Activated naive CD8-positive, alpha-beta T cell treated with anti-CD3 and anti-CD28 coated beads, Interleukin-2, amount 10 ng/mL, durations not matched to agents 7 days and 5 days (primary cell): Measurements from ENCODE around the gene BRD3. TPM values are rescaled to one million over a fixed set of nuclear protein-coding genes. Genes with fewer than 3 reads are reported as not detected.

Experiments
- ATAC-seq: fragments of 150-1000 bp; cut with Tn5 transposase; one replicate; pipeline ENCODE4 v1.10.0; 2021; ENCODE audit warnings: low read depth, moderate library complexity
- POLR2A ChIA-PET: fragments of 350-600 bp; sonication (Branson Sonifier 250); formaldehyde crosslinking; loops from one replicate; lab custom pipeline; 2021; ENCODE audit warnings: antibody characterized with exemption; lab: Charles Lee
- DNase-seq: peaks from one replicate; pipeline ENCODE4 v3.0.0; 2021
- H3K27ac Mint-ChIP-seq: one replicate; pipeline ENCODE4 v1.8.0; 2022; ENCODE audit warnings: mild to moderate bottlenecking, mixed read lengths
- H3K27me3 Mint-ChIP-seq: one replicate; pipeline ENCODE4 v1.8.0; 2022; ENCODE audit warnings: mild to moderate bottlenecking, moderate library complexity, mixed read lengths
- H3K36me3 Mint-ChIP-seq: one replicate; pipeline ENCODE4 v1.8.0; 2021; ENCODE audit warnings: mild to moderate bottlenecking, mixed read lengths
- H3K4me1 Mint-ChIP-seq: one replicate; pipeline ENCODE4 v1.8.0; 2021; ENCODE audit warnings: mixed read lengths
- H3K4me3 Mint-ChIP-seq: one replicate; pipeline ENCODE4 v1.8.0; 2022; ENCODE audit warnings: mild to moderate bottlenecking, moderate library complexity, mixed read lengths
- H3K9me3 Mint-ChIP-seq: one replicate; pipeline ENCODE4 v1.8.0; 2021; ENCODE audit warnings: mixed read lengths
- total RNA-seq, 2 experiments: library from RNA; stranded (reverse); gene quantifications; one replicate each; pipeline ENCODE4 v1.2.3, GENCODE V29; 2021

BRD3 gene
- total RNA-seq, 2 experiments from 2014 or later = 50.7 to 54.1 TPM

GRCh38 chr9:134046894-134047681, 20.7 kb downstream of the BRD3 start:
- POLR2A ChIA-PET = no interaction called here
- no peak for ATAC-seq
- no peaks in the 10 kb centered on the region for H3K9me3 Mint-ChIP-seq

GRCh38 chr9:134045841-134046544, 21.8 kb downstream of the BRD3 start:
- DNase-seq (no peak), ATAC-seq (no peak)
- no peak overlapping the region for H3K27ac Mint-ChIP-seq
- no peaks in the 10 kb centered on the region for H3K4me1 Mint-ChIP-seq
- H3K27me3 Mint-ChIP-seq = no peaks in the 10 kb centered on the region
- H3K9me3 Mint-ChIP-seq = no peaks in the 10 kb centered on the region
- POLR2A ChIA-PET = interaction anchor here (0.5 kb wide), 1 partner anchor 13 kb away, joined by 3 read pairs; no protein-coding TSS in a partner anchor
- H3K4me3 Mint-ChIP-seq = no peak overlapping the region
- no peaks in the 10 kb centered on the region for H3K36me3 Mint-ChIP-seq

More at GRCh38 chr9:134046894-134047681, 20.7 kb downstream of the BRD3 start:
- Mint-ChIP-seq H3K4me3 (no peak overlapping the region), H3K36me3 (no peaks in the 10 kb centered on the region), H3K4me1 (no peaks in the 10 kb centered on the region), H3K27ac (no peak overlapping the region), H3K27me3 (no peaks in the 10 kb centered on the region)
- no peak for DNase-seq

GRCh38 chr9:134044944-134045343, 22.9 kb downstream of the BRD3 start:
- H3K27me3 Mint-ChIP-seq = no peaks in the 10 kb centered on the region
- H3K36me3 Mint-ChIP-seq = peaks cover 4% of the 10 kb centered on the region
- no peaks in the 10 kb centered on the region for H3K9me3 Mint-ChIP-seq
- POLR2A ChIA-PET = no interaction called here
- no peak overlapping the region for H3K27ac Mint-ChIP-seq
- H3K4me1 Mint-ChIP-seq = no peaks in the 10 kb centered on the region
- ATAC-seq (no peak), DNase-seq (no peak)
- no peak overlapping the region for H3K4me3 Mint-ChIP-seq

- ATAC-seq (no peak), DNase-seq (no peak)
- Mint-ChIP-seq H3K4me3 (no peak overlapping the region), H3K27me3 (no peaks in the 10 kb centered on the region), H3K27ac (peak overlapping the region; percentile 12), H3K4me1 (no peaks in the 10 kb centered on the region), H3K9me3 (peaks cover 2% of the 10 kb centered on the region), H3K36me3 (peaks cover 18% of the 10 kb centered on the region)
- POLR2A ChIA-PET = no interaction called here
Observed at GRCh38 chr9:134043531-134043988, 24.3 kb downstream of the BRD3 start.

- Mint-ChIP-seq H3K4me1 (no peaks in the 10 kb centered on the region), H3K4me3 (no peak overlapping the region), H3K27ac (no peak overlapping the region), H3K27me3 (no peaks in the 10 kb centered on the region), H3K36me3 (peaks cover 31% of the 10 kb centered on the region), H3K9me3 (peaks cover 2% of the 10 kb centered on the region)
- DNase-seq (no peak), ATAC-seq (no peak)
- POLR2A ChIA-PET = no interaction called here
Observed at GRCh38 chr9:134041649-134041962, 26.2 kb downstream of the BRD3 start.

- H3K27me3 Mint-ChIP-seq = no peaks in the 10 kb centered on the region
- H3K27ac Mint-ChIP-seq = no peak overlapping the region
- no peak overlapping the region for H3K4me3 Mint-ChIP-seq
Observed at GRCh38 chr9:134040781-134041648, 26.8 kb downstream of the BRD3 start.

GRCh38 chr9:134040176-134040565, 27.7 kb downstream of the BRD3 start:
- POLR2A ChIA-PET = no interaction called here
- Mint-ChIP-seq H3K36me3 (peaks cover 38% of the 10 kb centered on the region), H3K27me3 (no peaks in the 10 kb centered on the region), H3K4me3 (no peak overlapping the region), H3K9me3 (peaks cover 2% of the 10 kb centered on the region), H3K27ac (no peak overlapping the region), H3K4me1 (no peaks in the 10 kb centered on the region)
- no peak for ATAC-seq
- DNase-seq = no peak

More at GRCh38 chr9:134040781-134041648, 26.8 kb downstream of the BRD3 start:
- peaks cover 2% of the 10 kb centered on the region for H3K9me3 Mint-ChIP-seq
- DNase-seq (no peak), ATAC-seq (no peak)
- H3K36me3 Mint-ChIP-seq = peaks cover 35% of the 10 kb centered on the region
- POLR2A ChIA-PET = no interaction called here
- no peaks in the 10 kb centered on the region for H3K4me1 Mint-ChIP-seq

GRCh38 chr9:134039386-134040175, 28.2 kb downstream of the BRD3 start:
- DNase-seq (no peak), ATAC-seq (no peak)
- Mint-ChIP-seq H3K9me3 (peaks cover 2% of the 10 kb centered on the region), H3K4me1 (no peaks in the 10 kb centered on the region), H3K27me3 (no peaks in the 10 kb centered on the region), H3K27ac (no peak overlapping the region), H3K36me3 (peaks cover 38% of the 10 kb centered on the region), H3K4me3 (no peak overlapping the region)
- POLR2A ChIA-PET = no interaction called here

GRCh38 chr9:134037641-134038040, 30.2 kb downstream of the BRD3 start:
- H3K9me3 Mint-ChIP-seq = peaks cover 2% of the 10 kb centered on the region

GRCh38 chr9:134036130-134036529, 31.7 kb downstream of the BRD3 start:
- Mint-ChIP-seq H3K27me3 (no peaks in the 10 kb centered on the region), H3K4me3 (no peak overlapping the region), H3K27ac (no peak overlapping the region), H3K9me3 (peaks cover 2% of the 10 kb centered on the region), H3K36me3 (peaks cover 42% of the 10 kb centered on the region), H3K4me1 (peaks cover 2% of the 10 kb centered on the region)
- no peak for ATAC-seq
- DNase-seq = no peak
- POLR2A ChIA-PET = no interaction called here

More at GRCh38 chr9:134037641-134038040, 30.2 kb downstream of the BRD3 start:
- Mint-ChIP-seq H3K4me3 (no peak overlapping the region), H3K27ac (no peak overlapping the region), H3K4me1 (peaks cover 2% of the 10 kb centered on the region), H3K36me3 (peaks cover 42% of the 10 kb centered on the region), H3K27me3 (no peaks in the 10 kb centered on the region)
- ATAC-seq = no peak
- DNase-seq = no peak
- POLR2A ChIA-PET = no interaction called here

GRCh38 chr9:134035041-134036039, 32.5 kb downstream of the BRD3 start:
- Mint-ChIP-seq H3K36me3 (peaks cover 42% of the 10 kb centered on the region), H3K4me1 (peaks cover 2% of the 10 kb centered on the region), H3K9me3 (peaks cover 2% of the 10 kb centered on the region), H3K27ac (no peak overlapping the region), H3K4me3 (no peak overlapping the region), H3K27me3 (no peaks in the 10 kb centered on the region)
- ATAC-seq = no peak
- peak; percentile 24 for DNase-seq
- POLR2A ChIA-PET = no interaction called here
